ENCODE results near the gene OBP2B. TPM values are rescaled to one million over a fixed set of nuclear protein-coding genes. Genes with fewer than 3 reads are reported as not detected.
"Not testable (repeated sequence)": the region's sequence is repeated elsewhere in the genome, so short reads cannot be mapped to it uniquely, and the experiment has no call there.

The OBP2B gene
- total RNA-seq, 1 donor from 2014 or later, result not detected

DNA sequence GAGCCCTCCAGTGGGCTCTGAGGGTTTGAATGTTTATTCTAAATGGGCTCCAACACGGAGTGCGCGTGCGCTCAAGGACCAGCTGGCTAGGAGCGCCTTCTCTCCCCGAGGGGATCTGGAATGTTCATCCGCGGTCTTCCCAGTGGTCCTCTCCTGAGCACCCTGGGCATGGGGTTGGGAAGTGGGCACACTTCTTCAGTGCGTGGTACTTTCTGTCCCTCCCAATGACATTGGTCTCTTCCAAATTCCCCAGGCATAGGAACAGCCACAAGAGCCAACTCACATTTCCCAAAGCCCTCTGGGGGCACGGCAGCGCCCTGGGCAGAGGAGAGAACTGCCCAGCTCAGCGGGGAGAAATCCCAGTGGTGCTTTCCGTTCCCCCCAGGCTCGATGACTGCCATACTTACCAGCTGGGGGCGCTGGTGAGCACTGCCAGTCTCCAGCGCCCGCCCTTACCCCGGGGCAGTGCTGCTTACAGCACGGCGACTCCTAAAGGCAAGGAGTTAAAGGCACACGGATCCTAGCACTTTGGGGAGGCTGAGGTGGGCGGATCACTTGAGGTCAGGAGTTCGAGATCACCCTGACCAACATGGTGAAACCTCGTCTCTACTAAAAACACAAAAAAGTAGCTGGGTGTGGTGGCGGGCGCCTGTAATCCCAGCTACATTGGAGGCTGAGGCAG is 29.9 kb upstream of the OBP2B start:
- DNase-seq (ENCODE audit: low read depth), result peak; percentile 42

DNA sequence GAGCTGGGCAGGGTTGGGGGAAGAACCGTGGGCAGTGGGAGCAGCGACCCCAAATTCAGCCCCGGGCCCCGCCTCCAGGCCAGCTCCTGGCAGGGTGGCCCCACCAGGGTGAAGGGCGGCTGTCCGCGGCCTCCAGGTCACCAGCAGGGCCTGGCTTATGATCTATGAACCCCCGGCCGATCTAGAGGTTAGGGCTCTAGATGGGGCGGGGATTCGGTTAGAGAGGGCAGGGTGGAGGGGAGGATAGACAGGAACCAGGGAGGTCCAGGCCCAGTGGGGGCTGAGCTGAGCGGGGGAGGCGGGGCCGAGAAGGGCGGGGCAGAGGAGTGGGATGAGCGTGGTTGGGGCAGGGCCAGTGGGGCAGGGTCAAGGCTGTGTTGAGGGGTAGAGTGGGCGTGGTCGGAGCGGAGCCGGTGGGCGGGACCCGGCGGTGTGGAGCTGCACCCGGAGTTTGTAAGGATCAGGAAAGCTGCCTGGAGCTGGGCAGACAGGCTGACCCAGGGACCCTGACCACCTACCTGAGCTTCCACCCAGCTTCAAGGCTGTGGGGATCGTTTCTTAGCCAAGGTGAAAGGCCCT is 29.3 kb upstream of the OBP2B start:
- DNase-seq (ENCODE audit: low read depth), result no peak

DNA sequence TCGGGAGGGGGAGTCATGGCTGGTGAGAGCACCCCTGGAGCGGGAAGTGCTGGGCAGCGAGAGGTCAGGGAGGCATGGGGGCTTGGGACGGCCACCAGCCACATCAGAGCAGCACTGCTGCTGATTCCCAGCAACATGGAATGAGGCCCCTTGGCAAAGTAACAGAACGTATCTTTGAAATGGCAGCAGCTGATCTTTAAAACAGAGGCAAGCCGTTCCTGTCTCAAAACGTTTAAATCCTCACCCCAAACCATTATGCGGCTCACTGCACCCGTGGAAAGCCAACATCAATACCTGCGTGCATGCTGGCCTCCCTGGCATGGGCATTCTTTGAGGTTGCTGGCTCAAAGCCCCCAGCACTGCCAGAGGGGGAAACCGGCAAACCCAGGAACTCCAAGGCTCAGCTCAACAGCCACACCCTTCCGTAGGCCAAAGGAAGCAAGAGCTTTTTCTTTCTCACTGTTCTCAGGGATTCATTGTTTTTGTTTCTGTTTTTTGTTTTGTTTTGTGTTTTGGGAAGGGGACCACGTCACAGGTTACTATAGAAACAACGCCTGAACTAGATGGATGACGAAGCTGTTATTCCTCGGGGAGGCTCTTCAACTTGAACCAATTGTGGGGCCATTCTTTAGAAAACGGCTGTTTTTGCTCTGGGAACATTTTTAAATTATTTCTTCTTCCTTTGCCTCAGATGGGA is 28.1 kb upstream of the OBP2B start:
- no peak for DNase-seq (ENCODE audit: low read depth)

DNA sequence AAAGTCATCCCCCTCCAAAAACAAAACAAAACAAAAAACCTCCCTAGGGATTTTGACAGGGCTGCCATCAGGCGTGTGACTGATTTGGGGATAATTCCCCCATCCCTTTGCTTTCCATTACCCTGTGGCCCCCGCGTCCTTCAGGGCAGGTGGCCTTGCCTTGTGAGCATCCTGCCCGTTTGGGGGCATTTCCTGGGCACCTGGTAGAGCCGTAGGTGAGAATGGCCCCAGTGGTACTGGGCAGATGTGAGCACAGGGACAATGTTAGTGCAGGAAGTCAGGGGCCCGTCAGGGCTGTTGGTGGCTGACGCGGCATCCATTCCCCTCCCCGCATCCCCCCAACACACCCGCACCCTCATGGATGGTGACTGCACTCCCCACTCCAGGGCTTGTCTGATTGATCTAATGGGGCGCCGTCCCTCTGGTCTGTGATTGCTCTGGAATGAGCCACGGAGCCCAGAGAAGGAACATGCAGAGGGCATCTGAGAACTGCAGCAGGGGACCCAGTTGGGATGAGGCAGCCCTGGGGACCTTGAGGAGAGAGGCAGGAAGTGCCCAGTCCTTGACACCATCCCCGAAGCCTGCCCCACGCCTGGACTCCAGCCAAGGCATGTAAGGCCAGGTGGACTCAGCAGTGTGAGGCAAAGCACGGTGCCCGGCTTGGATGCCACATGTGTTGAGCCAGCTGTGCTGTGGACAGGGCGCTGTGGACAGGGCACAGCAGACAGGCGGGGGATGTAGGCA is 27.4 kb upstream of the OBP2B start:
- DNase-seq (ENCODE audit: low read depth), result not testable (repeated sequence)

DNA sequence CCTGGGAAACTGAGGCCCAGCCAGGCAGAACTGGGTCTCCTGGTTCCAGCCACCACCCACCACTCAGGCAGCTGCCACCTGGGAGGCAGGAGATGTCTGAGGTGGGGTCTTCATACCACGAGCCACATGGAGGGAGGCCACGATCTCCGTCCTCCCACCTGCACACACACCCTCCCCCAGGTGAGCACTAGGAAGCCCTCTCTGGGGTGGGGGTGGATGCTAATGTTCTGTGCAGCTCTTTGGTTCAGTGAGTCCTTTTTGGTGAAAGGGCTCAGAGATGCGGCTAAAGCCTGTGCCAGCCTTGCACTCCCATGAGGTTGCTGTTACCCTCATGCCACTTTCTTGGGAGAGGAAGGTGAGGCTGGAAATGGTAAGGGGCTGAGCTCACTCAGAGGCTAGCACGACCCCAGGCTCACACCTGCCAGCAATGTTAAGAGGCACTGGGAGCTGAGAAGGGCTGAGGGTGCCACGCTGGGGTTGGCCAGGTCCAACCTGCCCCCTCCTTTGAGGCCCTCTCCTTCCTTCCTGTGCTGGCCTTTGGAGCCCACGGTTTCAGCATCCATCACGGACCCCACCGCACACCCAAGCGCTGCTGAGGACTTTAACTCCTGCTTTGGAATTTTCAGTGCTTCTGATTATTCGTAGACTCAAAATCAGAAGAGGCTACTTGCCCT is 26.6 kb upstream of the OBP2B start:
- DNase-seq (ENCODE audit: low read depth), result no peak

DNA sequence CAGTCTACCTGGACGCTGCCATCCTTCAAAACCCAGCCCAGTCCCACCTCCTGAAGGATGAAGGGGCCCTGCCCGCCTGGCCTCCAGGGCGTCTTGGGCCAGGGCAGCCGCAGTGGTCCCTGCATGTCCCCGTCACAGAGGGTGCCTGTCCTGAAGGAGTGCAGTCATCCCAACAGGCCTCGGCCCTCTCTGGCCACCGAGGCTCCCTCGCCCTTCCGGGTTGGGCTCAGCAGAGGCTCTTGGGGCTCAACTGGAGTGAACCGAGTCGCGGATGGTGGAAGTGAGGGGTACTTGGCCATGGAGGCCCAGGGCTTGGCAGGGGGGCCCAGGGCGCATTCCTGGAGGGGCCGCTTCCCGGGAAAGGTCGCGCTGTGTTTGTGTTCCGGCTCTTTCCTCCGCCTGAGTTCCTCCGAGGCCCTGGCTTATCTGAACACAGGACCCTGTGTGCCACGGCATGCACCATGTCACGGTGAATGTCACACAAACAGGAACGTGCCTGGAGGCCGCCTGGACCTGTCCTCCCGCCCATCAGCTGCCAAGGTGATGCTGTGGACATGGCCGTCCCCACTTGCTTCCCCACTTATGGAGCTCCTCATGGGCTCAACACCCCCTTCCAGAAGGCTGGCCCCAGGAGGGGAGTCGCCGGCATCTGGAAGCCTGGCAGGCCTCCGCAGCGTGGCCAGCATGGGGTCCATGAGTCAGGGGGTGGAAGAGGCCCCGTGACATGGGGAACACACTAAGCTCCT is 25.7 kb upstream of the OBP2B start:
- DNase-seq (ENCODE audit: low read depth), result no peak

DNA sequence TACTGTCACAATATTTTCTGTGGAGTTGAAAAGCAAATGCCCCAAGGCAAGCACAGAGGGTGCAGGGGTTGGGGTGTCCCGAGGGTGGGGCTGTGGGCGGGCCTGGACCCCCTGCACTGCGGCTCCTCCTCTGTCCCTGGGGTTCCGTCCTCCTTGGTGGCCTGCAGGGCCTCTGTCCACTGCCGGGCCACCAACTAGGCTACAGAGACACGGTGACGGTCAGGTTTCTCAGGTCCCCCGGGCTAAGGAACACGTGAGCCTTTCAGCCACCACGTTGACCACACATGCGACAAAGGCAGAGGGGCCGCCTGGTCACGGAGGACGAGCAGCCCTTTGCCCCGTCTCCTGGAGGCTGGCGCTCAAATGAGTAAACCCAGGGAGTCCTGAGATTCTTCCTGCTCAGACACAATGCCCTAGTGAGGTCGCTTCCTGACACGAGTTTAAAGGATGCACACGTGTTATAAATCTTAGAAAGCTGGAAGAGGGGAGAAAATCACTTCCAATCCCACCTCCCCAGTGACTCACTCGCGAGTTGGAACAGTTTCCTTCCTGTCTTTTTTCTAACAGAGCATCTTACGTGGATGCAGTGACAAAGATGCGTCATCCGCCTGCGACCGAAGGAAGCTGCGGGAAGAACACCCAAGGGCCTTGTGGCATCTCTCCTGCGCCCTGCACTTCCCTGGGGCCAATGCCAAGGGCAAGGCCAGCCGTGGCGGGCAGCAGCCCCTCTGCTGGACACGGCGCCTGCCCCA is 24.8 kb upstream of the OBP2B start:
- no peak for DNase-seq (ENCODE audit: low read depth)

DNA sequence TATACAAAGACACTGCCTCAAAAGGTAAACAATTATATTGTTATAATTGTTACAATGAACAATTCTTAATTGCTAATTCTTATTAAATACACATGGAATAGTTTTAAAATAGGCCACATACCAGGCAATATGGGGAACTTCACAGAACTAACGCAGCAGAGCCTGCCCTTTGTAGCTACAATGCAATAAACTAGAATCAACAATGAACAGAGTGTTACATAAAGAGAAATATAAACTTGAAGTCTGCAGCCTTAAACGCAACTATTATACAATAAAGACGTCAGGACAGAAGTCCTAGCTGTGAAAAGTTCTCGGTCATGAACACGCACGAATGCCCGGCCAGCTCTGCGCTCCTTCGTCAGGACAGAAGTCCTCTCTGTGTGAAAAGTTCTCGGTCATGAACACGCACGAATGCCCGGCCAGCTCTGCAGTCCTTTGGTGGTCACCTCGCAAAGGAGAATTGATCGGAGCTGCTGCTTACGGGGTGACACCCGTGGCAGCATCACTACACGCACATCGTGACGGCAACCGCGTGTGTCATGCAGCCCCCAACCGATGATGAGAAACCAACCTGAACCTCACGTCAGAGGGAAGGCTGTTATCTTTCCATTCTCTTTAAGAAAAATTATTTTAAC is 23.0 kb upstream of the OBP2B start:
- not testable (repeated sequence) for DNase-seq (ENCODE audit: low read depth)

DNA sequence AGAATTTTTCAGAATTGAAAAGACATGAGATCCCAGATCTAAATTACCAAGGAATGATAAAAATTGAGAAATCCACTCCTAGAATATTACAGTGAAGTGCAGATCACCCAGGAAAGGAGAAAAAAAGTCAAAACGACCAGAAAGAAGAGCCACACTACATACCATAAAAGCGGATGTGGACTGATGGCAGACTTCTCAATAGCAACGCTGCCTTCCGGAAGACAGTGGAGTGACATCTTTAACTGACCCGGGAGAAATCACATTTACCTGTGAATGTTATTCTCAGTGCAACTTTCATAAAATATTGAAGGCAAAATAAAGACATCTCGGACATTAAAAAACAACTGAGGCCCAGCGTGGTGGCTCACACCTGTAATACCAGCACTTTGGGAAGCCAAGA is 21.5 kb upstream of the OBP2B start:
- not testable (repeated sequence) for DNase-seq (ENCODE audit: low read depth)

DNA sequence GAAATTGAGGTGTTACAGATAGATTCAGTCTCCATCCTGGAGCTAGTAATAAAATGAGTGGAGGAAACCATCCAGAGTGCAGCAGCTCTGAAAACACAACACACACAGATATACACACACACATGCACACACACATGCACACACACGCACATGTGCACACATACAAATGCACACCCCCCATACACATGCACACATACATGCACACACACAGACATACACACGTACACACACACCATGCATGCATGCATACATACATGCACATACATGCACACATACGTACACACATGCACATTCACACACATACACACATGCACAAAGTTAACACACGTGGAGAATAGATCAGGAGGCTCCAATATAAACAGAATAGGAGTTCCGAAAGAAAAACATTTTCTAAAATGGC is 21.0 kb upstream of the OBP2B start:
- DNase-seq (ENCODE audit: low read depth), result no peak

DNA sequence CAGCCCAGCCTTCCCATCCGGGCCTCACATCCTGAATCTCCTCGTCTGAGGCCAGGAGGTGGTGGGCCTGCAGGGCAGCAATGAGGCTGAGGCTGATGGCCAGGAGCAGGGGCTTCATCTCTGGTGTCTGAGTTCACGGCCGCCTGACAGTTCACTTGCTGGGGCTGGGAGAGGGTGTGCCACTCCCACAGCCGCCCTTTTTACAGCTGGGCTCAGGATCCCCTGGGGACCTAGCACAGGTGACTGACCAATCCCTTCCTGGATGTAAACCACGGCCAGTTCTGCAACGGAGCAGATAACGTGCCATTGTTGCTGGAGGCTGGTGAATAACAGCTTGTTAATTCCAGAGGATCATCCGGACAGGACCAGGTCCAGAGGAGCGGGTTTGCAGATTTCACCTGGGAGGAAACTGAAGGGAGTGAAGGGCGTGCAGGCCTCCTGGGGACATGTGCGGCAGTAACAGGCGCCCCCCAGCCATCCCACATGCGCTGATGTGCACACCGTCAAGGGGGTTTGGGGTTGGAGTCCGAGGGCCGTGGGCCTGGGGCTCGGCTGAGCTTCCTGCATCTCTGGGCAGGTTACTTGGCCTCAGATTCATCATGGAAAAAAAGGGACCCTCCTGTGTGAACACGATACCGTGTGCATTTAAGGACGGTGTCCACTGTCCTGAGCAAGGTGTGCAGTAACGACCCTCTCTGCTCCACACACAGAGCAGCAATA is 19.6 kb upstream of the OBP2B start:
- DNase-seq (ENCODE audit: low read depth), result not testable (repeated sequence)

DNA sequence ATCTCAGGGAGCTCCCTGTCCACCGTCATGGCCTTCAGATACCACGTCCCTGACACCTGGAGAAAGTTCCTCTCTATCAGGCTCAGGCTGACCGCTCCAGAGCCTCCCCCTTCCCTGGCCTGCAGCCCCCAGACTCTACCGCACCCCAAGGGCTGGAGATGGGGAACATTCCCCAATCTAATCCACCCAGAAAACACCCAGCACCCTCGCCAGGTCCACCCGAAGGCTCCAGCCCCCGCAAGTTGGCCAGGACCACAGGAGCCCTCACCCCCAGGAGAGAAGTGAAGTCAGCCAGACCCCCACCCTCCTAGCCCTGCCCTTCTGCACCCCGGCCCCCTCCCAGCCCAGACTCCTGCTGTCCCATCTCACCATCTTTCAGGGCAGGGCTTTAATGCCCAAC is 18.9 kb upstream of the OBP2B start:
- DNase-seq (ENCODE audit: low read depth), result not testable (repeated sequence)

DNA sequence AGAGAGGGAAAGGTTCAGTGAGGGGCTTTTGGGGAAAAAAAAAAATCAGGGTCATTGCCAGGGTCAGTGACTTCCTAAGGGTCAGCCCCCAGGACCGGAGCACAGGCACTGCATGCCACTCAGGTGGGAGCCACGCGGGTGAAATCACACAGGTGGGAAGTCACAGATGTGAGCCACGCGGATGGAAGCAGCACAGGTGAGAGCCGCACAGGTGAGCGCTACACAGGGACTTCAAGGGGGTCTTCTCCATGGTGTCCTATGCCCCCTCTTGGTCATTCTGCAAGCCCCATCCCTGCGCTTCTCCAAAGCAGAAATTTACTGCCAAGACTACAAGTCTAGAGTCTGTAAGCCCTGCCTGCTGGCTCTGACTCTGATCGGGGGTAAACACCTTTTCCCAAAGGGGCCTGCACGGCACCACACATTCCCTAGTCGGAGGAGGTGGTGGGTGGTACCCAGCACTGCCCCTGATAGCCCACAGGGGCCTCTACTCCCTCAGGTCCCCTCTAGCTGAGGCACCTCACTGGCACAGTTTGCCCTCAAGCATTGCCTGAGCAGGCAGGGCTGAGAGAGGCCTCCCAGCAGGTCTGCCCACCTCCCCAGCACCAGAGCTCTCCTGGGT is 18.3 kb upstream of the OBP2B start:
- DNase-seq (ENCODE audit: low read depth), result no peak

DNA sequence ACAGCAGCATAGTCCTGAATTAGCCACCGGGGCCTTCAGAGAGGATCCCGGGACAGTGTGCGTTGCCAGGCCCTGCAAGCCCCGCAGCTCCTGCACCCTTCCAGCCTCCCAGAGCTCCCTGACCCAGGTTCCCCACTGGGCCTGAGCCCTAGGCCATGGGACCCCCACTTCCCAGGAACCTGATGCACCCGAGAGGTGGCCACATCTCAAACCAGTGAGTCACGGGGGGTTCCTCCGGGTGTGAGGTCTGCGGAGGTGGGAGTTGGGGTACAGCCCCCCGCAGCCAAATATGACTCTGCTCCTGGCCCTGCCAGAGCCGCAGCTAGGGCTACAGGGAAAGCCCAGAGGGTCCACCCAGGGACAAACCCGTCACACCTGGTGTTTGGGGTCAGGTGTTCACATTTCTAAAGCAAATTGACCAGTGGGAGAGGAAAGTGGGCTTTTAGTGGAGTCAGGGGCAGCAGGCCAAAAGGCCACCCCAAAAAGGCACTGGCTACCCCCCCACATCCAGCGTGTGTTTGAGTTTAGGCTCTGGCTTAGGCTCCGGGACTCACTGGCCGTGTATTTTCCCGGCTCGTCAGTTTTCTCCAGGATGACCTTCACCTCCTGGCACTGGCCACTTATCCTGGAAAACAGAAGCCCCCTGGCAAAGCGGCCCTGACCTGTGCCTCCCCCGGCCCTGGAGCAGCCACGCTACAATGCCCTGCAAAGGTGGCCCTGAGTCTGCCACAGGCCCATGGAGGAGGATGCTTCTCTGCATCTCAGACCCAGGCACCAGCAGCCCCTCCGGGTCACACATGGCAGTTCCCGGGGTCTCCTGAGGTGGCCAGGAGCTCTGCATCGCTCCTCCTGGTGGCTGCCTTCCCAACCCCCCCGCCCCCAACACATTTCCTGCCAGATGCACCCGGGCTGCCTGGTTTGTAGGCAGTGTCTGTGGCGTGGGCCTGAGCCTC is 17.4 kb upstream of the OBP2B start:
- DNase-seq (ENCODE audit: low read depth), result no peak

DNA sequence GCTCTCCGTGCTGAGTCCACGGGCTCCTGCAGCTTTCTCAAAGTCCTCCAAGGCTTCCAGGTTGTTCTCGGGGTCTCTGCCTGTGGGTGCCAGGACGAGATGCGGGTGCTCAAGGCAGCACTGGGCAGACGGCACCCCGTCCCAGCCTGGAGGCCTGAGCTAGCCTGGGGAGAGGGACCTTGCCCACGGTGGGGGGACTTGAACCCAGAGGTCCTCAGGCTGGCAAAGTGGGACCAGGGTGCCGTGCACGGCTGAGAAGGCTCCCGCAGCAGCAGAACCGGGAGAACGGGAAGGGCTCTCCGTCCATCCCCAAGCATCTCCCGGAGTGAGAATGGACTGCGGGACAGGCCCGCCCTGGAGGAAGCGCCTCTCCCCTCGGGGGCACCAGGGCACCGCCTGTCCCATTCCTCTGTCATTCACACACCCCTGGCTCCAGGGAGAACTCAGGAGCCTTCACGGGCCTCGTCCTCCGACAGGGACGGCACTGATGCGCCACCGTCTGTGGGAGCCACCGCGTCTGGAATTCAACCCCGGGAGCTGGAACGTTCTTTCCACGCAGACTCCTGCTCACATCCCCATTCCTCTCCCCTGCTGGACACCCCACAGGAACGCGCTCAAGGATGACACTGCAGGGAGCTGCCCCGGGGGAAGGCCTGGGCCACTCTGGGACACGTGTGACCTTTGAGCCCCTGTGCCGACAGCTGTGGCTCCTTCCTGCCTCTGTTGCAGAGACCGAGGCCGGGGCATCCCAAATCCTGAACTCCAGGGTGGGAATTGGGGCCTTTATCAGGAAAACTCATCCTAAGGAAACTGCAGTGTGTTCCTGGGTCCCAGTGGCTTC is 16.3 kb upstream of the OBP2B start:
- no peak for DNase-seq (ENCODE audit: low read depth)

DNA sequence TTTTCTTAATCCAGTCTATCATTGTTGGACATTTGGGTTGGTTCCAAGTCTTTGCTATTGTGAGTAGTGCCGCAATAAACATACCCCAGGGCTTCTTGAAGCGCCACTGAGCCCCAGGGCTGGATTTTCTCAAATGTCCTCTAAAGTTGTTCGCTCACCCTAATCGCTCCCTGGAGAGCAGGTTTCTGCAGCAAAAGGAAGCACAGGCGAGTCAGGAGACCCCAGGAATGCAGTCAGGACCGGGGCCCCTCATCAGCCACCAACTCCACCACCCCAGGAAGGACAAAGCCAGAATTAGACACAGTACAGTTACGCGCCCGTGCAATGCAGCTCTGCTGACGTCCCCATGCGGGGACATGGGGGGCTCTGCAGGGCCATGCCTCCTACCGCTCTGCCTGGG is 15.7 kb upstream of the OBP2B start:
- no peak for DNase-seq (ENCODE audit: low read depth)
